Heart left ventricle (tissue), 13 donors: Measurements from ENCODE around the gene PRTG.

Source experiments
- POLR2A ChIP-seq, 2 donors: fragments of 450-650 bp; IDR thresholded peaks; one replicate each; pipeline ENCODE4 v1.6.1; 2017; ENCODE audit warnings: antibody characterized with exemption in 2 of 2, mild to moderate bottlenecking in 2 of 2, moderate library complexity in 2 of 2
- TF ChIP-seq, protein P1 (sequence below), 12 donors: fragments of 200-600 bp; sonication (generic) in 4 of 12; IDR thresholded peaks; one replicate each; pipeline versions ENCODE4 v1.5.0 to v1.8.0; 2018 to 2022; ENCODE audit warnings: antibody characterized with exemption in 12 of 12, mild to moderate bottlenecking in 5 of 12
- donor health status: ischemic (EF 13 %, LVEDD 7.1; RV severe dilation, severe dysfunction).
- donor health status: DM: no; HTN: yes; CAD: no.
- donor health status: DM: no; HTN: no; CAD: no.
- donor health status: ischemic (EF 25% LVEDD 6.9; RV normal size, moderate dysfunction).
- donor health status: ischemic (EF 25% LVEDD 5.7; RV mildly dilated, moderate dysfunction).
- donor health status: ischemic (EF 35%, LVEDD 5.7; RV mildly dilated, moderate dysfunction).
- donor health status: nonischemic (EF 11% LVEDD 7.7; RV severe dilation, severe dysfunction).
- donor health status: DM: yes; HTN: yes; CAD: no.
- donor health status: PGD.
- donor health status: ischemic (EF 29% LVEDD 5.4; RV normal size, mild dysfunction).
- donor health status: nonischemic (EF 23%, LVEDD 6.1; RV moderate dilation, normal function).

DNA sequence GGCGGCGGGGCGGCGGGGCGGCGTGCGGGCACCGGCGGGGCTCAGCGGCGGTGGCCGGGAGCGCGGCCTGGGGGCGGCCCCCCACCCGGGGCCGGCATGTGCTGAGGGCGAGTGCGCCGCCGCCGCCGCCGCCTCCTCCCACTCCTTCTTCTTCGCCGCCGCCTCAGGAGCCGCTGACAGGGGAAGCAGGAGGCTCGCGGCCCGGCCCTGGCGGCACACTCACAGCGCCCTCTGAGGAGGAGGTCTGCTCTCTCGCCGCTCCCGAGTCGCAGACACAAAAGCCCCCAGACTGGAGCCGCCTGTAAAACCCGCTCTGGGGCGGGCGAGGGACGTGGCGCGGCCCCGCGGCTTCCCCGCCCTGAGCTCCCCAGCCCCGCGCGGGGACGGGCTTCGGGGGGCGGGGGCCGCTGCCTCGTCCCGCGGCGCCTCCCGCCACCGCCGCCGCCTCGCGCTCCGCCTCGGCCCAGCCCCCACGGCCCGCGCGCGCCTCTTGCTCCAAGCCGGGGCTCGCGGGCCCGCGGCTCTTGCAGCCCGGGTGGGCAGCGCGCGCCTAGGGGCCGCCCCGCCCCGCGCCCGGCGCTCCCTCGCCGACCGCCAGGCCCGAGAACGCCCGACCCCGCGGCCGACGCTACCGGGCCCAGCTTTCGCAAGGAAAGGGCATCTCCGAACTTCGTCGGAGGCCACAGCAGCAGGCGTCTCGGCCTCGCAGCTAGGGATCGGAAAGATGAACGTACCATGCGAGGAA lies 154.7 kb downstream of the PRTG start, which contains the start of gene PYGO1:
- TF ChIP-seq, protein P1, sequence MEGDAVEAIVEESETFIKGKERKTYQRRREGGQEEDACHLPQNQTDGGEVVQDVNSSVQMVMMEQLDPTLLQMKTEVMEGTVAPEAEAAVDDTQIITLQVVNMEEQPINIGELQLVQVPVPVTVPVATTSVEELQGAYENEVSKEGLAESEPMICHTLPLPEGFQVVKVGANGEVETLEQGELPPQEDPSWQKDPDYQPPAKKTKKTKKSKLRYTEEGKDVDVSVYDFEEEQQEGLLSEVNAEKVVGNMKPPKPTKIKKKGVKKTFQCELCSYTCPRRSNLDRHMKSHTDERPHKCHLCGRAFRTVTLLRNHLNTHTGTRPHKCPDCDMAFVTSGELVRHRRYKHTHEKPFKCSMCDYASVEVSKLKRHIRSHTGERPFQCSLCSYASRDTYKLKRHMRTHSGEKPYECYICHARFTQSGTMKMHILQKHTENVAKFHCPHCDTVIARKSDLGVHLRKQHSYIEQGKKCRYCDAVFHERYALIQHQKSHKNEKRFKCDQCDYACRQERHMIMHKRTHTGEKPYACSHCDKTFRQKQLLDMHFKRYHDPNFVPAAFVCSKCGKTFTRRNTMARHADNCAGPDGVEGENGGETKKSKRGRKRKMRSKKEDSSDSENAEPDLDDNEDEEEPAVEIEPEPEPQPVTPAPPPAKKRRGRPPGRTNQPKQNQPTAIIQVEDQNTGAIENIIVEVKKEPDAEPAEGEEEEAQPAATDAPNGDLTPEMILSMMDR (IDR thresholded peaks at IDR 0.05): no peak
- TF ChIP-seq POLR2A (IDR thresholded peaks at IDR 0.05): no peak
